Neural cell (in vitro differentiated cells): Measurements from ENCODE around the gene NPSR1. TPM values are rescaled to one million over a fixed set of nuclear protein-coding genes. Genes with fewer than 3 reads are reported as not detected.
A peak's percentile ranks its signal among the peaks of the same experiment; 100 is the strongest.

ENCODE experiments used
- H2AFZ ChIP-seq: fragments of 200-600, 300-800 bp; sonication (generic), shearing (Covaris generic); 2 replicates; pipeline ENCODE4 v1.6.0; 2014; ENCODE audit warnings: low read depth, mild to moderate bottlenecking, antibody characterized with exemption, low read length, moderate library complexity
- H3F3A ChIP-seq: fragments of 200-600 bp; shearing (Covaris generic); 2 replicates; pipeline ENCODE4 v1.6.1; 2016; ENCODE audit warnings: mild to moderate bottlenecking, moderate library complexity, mixed read lengths, antibody characterized with exemption, low read length; ENCODE audit not compliant: insufficient read depth, poor library complexity, severe bottlenecking
- H3K27ac ChIP-seq: fragments of 200-600, 300-800 bp; sonication (generic), shearing (Covaris generic); 2 replicates; pipeline ENCODE4 v1.5.1; 2014; ENCODE audit warnings: mild to moderate bottlenecking, low read length, moderate library complexity
- H3K27me3 ChIP-seq: fragments of 300-800, 200-600 bp; sonication (generic), shearing (Covaris generic); 2 replicates; pipeline ENCODE4 v1.6.0; 2014; ENCODE audit warnings: mild to moderate bottlenecking, low read depth, low read length, moderate library complexity; ENCODE audit not compliant: insufficient read depth
- H3K36me3 ChIP-seq: fragments of 300-800, 200-600 bp; sonication (generic), shearing (Covaris generic); 2 replicates; pipeline ENCODE4 v1.5.1; 2014; ENCODE audit warnings: mild to moderate bottlenecking, antibody characterized with exemption, low read length, moderate library complexity; ENCODE audit not compliant: insufficient read depth
- H3K4me2 ChIP-seq: fragments of 300-800, 200-600 bp; sonication (generic), shearing (Covaris generic); 2 replicates; pipeline ENCODE4 v1.6.0; 2014; ENCODE audit warnings: mild to moderate bottlenecking, low read length
- H3K4me3 ChIP-seq: fragments of 300-800, 200-600 bp; sonication (generic), shearing (Covaris generic); 2 replicates; pipeline ENCODE4 v1.5.1; 2014; ENCODE audit warnings: mild to moderate bottlenecking, low read length, moderate library complexity
- H3K79me2 ChIP-seq: fragments of 200-600 bp; shearing (Covaris generic); replicated peaks from 2 replicates; pipeline ENCODE4 v1.6.0; 2014; ENCODE audit warnings: mild to moderate bottlenecking, low read length, moderate library complexity; ENCODE audit not compliant: insufficient read depth
- H3K9ac ChIP-seq: fragments of 300-800, 200-600 bp; sonication (generic), shearing (Covaris generic); 2 replicates; pipeline ENCODE4 v1.6.1; 2016; ENCODE audit warnings: mild to moderate bottlenecking, low read length, mixed read lengths
- H3K9me2 ChIP-seq: fragments of 200-600 bp; shearing (Covaris generic); 2 replicates; pipeline ENCODE4 v1.6.1; 2016; ENCODE audit warnings: mild to moderate bottlenecking, low read length, mixed read lengths; ENCODE audit not compliant: insufficient read depth
- H3K9me3 ChIP-seq: fragments of 200-600, 300-800 bp; sonication (generic), shearing (Covaris generic); 2 replicates; pipeline ENCODE4 v1.6.1; 2016; ENCODE audit warnings: mild to moderate bottlenecking, mixed run types, low read length, moderate library complexity, mixed read lengths
- H4K20me1 ChIP-seq: fragments of 200-600 bp; shearing (Covaris generic); 2 replicates; pipeline ENCODE4 v1.6.1; 2016; ENCODE audit warnings: mild to moderate bottlenecking, mixed run types; ENCODE audit not compliant: insufficient read depth
- CTCF ChIP-seq: fragments of 450-650 bp; IDR thresholded peaks from 2 replicates; pipeline ENCODE4 v1.5.1; 2014; ENCODE audit warnings: antibody characterized with exemption, mild to moderate bottlenecking, moderate library complexity; ENCODE audit not compliant: poor library complexity, severe bottlenecking
- EP300 ChIP-seq: fragments of 450-650 bp; conservative IDR thresholded peaks from 2 replicates; pipeline ENCODE4 v1.6.1; 2014; ENCODE audit warnings: antibody characterized with exemption, mild to moderate bottlenecking, moderate library complexity; ENCODE audit not compliant: poor library complexity, severe bottlenecking
- EZH2 ChIP-seq: fragments of 200-600, 300-800 bp; shearing (Covaris generic), sonication (generic); IDR thresholded peaks from 2 replicates; pipeline ENCODE4 v1.6.1; 2014; ENCODE audit warnings: antibody characterized with exemption, low read length, borderline replicate concordance, mild to moderate bottlenecking; ENCODE audit not compliant: insufficient read depth, poor library complexity, severe bottlenecking
- MXI1 ChIP-seq: fragments of 450-650 bp; conservative IDR thresholded peaks from 2 replicates; pipeline ENCODE4 v1.6.1; 2014; ENCODE audit warnings: antibody characterized with exemption, mild to moderate bottlenecking; ENCODE audit not compliant: poor library complexity, severe bottlenecking
- POLR2AphosphoS5 ChIP-seq: IDR thresholded peaks from 2 replicates; pipeline ENCODE4 v1.6.1; 2012
- RAD21 ChIP-seq: fragments of 450-650 bp; conservative IDR thresholded peaks from 2 replicates; pipeline ENCODE4 v1.6.1; 2014; ENCODE audit warnings: antibody characterized with exemption, mild to moderate bottlenecking, moderate library complexity
- REST ChIP-seq: IDR thresholded peaks from 2 replicates; pipeline ENCODE4 v1.6.1; 2012; ENCODE audit warnings: borderline replicate concordance
- SMC3 ChIP-seq: fragments of 450-650 bp; conservative IDR thresholded peaks from 2 replicates; pipeline ENCODE4 v1.6.1; 2014; ENCODE audit warnings: antibody characterized with exemption, mild to moderate bottlenecking, moderate library complexity; ENCODE audit not compliant: poor library complexity
- TAF1 ChIP-seq: IDR thresholded peaks from 2 replicates; pipeline ENCODE4 v1.6.1; 2012; ENCODE audit warnings: low read depth
- polyA plus RNA-seq: library from polyadenylated mRNA; depleted of rRNA; stranded (reverse); fragments of >200 nt; gene quantifications from 2 replicates; pipeline ENCODE4 v1.2.3, GENCODE V29; 2014

The NPSR1 gene
- polyA plus RNA-seq, 1 donor from 2014 or later = not detected

DNA sequence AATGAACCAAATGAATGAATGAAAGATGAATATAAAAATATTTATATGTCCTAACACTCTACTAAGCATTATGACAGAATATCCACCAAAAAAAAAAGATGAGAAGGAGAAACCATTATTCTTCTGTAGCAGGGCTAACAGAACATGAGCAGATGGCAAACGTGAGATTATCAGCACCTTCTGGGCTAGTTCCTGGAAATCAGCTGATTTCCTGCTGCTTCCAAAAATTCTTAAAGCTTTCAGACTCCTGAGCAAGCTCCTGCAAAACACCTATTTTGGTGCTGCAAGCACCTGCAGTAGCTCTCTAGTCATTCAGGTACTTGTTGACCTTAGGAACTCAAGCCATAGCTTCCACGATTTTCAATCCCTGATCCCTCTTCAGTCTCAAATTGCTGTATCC is 51.8 kb downstream of the NPSR1 start:
- H3K9ac ChIP-seq = no peak overlapping the region
- no peaks in the 10 kb centered on the region for H3K9me2 ChIP-seq
- no peak overlapping the region for H3K4me2 ChIP-seq
- no peak overlapping the region for H2AFZ ChIP-seq
- H3K36me3 ChIP-seq = no peaks in the 10 kb centered on the region
- no peaks in the 10 kb centered on the region for H4K20me1 ChIP-seq
- H3K79me2 ChIP-seq = no peaks in the 10 kb centered on the region
- no peak overlapping the region for H3K27ac ChIP-seq
- no peaks in the 10 kb centered on the region for H3K9me3 ChIP-seq
- no peak overlapping the region for H3K4me3 ChIP-seq
- H3F3A ChIP-seq = no peaks in the 10 kb centered on the region
- no peaks in the 10 kb centered on the region for H3K27me3 ChIP-seq
- no peak for TF ChIP-seq MXI1
- TF ChIP-seq SMC3 = no peak
- TF ChIP-seq EZH2 = no peak
- TF ChIP-seq REST = no peak
- no peak for TF ChIP-seq TAF1

- H4K20me1 ChIP-seq = no peaks in the 10 kb centered on the region
- H3K79me2 ChIP-seq = no peaks in the 10 kb centered on the region
- H3K36me3 ChIP-seq = no peaks in the 10 kb centered on the region
- H3K27me3 ChIP-seq = no peaks in the 10 kb centered on the region
- H3K9me2 ChIP-seq = no peaks in the 10 kb centered on the region
- H3F3A ChIP-seq = no peaks in the 10 kb centered on the region
- peak overlapping the region; percentile 21 for H3K9ac ChIP-seq
- H3K27ac ChIP-seq = peak overlapping the region; percentile 69
- peak overlapping the region; percentile 37 for H3K4me3 ChIP-seq
- H3K4me2 ChIP-seq = peak overlapping the region; percentile 38
- H2AFZ ChIP-seq = no peak overlapping the region
- TF ChIP-seq CTCF = no peak
- TF ChIP-seq TAF1 = no peak
- no peak for TF ChIP-seq RAD21
- no peaks in the 10 kb centered on the region for H3K9me3 ChIP-seq
Measured at GRCh38 chr7:34718867-34719266, 60.8 kb downstream of the NPSR1 start.

DNA sequence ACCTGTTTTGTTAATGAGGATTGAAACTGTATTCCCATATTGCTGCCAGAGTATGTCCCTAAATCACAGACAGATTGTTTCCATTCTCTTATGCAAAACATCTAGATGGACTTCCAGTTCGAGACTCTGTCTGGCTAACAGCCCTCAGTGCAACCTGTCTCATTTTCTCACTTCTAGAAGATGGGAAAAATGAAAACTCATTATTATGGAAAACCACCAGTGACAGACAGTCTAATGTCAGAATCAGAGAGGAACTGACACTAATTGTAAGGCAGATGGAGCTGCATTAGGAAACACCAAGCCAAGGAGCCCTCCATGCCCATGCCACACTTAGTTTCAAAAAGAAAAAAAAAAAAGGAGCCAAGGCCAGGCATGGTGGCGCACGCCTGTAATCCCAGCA is 61.6 kb downstream of the NPSR1 start:
- Histone ChIP-seq H3K9ac (peak overlapping the region; percentile 21), H3K4me2 (peak overlapping the region; percentile 38), H4K20me1 (no peaks in the 10 kb centered on the region), H3K79me2 (no peaks in the 10 kb centered on the region), H3K9me3 (no peaks in the 10 kb centered on the region), H3F3A (no peaks in the 10 kb centered on the region), H3K4me3 (peak overlapping the region; percentile 37), H3K36me3 (no peaks in the 10 kb centered on the region), H3K9me2 (no peaks in the 10 kb centered on the region), H2AFZ (no peak overlapping the region), H3K27ac (peak overlapping the region; percentile 69), H3K27me3 (no peaks in the 10 kb centered on the region)
- TF ChIP-seq EZH2 (no peak), SMC3 (no peak), POLR2AphosphoS5 (peak; percentile 57), TAF1 (no peak), RAD21 (no peak), REST (peak; percentile 98), EP300 (peak; percentile 91), MXI1 (no peak), CTCF (no peak)
